Tibial nerve (tissue), 4 donors: ENCODE data around the gene GRB10.

Experiments used
- CTCF ChIP-seq, 5 experiments: fragments of 200-600 bp in 3 of 5; fragments of 450-650 bp in 2 of 5; sonication (generic) in 3 of 5; IDR thresholded peaks; one replicate each; pipeline ENCODE4 v1.5.1; 2016 to 2019; ENCODE audit warnings: antibody characterized with exemption in 5 of 5, mild to moderate bottlenecking in 3 of 5, moderate library complexity in 2 of 5
- EP300 ChIP-seq, 2 donors: sonication (generic); formaldehyde crosslinking; IDR thresholded peaks; one replicate each; pipeline ENCODE4 v1.6.1; 2017; ENCODE audit warnings: antibody characterized with exemption in 2 of 2, mild to moderate bottlenecking in 1 of 2

DNA sequence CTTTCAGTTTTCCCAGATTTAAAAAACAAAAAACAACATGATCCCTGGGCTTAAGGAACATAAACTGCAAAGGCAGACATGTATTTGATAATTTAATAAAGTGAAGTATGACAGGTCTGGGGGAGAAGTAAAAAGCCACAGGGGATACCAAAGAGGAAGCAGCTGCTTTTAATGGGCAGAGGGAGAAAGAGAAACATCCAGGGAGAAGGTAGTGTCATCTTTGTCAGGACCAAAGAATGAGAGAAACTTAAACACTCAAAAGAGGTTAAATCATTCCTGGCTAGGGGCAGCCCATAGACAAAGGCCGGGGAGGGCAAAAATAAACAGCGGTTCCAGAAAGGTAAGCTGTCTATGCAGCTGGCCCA lies 94.5 kb downstream of the GRB10 start:
- TF ChIP-seq CTCF (IDR thresholded peaks at IDR 0.05) (no peak), EP300 (IDR thresholded peaks at IDR 0.05) (no peak)
